Stimulated activated CD8-positive, alpha-beta memory T cell treated with anti-CD3 and anti-CD28 coated beads, Interleukin-12 subunit alpha, Interleukin-12 subunit beta, amount 100 ng/mL, for 24 hours (primary cell): ENCODE data around the gene CES2.
"Not testable (repeated sequence)": the region's sequence is repeated elsewhere in the genome, so short reads cannot be mapped to it uniquely, and the experiment has no call there.

Experiments used
- DNase-seq: peaks from one replicate; pipeline ENCODE4 v3.0.0-alpha.2; 2020; ENCODE audit errors: extremely low read depth

The CES2 gene

GRCh38 chr16:66934839-66935313 is 440 bp upstream of the CES2 start:
- not testable (repeated sequence) for DNase-seq

DNA sequence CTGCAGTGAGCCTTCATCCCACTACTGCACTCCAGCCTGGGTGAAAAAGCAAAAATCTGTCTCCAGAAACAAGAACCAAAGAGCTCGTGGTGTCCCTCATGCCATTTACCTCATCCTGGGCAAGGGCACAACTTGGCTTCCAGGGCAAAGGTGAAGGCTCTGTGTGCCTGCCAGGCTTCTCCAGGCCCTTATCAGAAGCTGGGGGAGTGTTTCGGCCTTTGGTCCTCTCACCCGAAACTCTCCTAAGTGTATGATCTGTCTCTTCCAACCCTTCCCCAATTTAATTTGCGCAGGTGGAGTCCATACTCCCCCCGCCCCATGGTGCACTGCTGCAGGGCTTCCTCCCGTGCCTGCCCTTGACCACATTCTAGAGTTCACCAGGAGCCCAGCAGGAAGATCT is 1.1 kb downstream of the CES2 start:
- DNase-seq = no peak

DNA sequence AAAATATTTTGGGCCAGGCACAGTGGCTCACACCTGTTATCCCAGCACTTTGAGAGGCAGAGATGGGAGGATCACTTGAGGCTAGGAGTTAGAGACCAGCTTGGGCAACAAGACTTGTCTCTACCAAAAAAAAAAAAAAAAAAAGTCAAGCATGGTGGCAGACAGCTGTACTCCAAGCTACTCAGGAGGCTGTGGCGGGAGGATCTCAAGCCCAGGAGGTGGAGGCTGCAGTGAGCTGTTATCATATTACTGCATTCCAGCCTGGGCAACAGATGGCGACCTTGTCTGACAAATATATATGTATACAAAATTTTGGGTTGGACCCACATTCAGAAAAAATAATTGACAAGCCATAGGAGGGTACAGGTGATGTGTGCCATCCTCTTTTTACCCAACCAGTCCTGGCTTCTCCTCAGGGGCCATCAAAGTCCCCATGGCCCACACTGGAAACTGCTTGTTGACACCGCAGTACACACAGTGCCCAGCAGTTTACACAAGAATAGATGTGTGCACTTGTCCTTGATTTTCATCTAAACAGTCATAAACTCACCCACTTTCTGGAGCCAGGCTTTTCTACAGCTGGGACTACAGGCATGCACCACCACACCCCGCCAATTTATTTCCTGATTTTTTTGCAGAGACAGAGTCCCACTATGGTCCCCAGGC is 1.7 kb downstream of the CES2 start:
- no peak for DNase-seq

GRCh38 chr16:66937725-66938337 is 2.5 kb downstream of the CES2 start:
- no peak for DNase-seq

- no peak for DNase-seq
These were observed 4.0 kb downstream of the CES2 start for GRCh38 chr16:66939366-66939765.

- DNase-seq = no peak
These were observed 4.9 kb downstream of the CES2 start for GRCh38 chr16:66940236-66940635.

GRCh38 chr16:66942981-66943380 is 7.7 kb downstream of the CES2 start:
- no peak for DNase-seq

- no peak for DNase-seq
These were observed 8.2 kb downstream of the CES2 start for GRCh38 chr16:66943426-66944053.

DNA sequence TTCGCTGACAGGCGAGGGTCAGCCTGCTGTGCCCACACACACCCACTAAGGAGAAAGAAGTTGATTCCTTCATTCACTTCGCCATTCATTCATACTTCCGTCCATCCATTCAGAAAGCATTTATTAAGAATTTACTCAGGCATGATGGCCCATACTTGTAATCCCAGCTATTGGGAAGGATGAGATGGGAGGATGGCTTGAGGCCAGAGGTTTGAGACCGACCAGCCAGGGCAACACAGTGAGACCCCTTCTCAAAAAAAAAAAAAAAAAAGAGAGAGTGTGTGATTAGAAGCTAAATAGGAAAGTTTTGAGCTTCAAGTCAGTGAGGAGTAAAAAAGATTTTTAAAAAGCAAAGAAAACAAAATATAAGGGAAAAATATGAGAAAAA is 8.7 kb downstream of the CES2 start:
- DNase-seq = no peak

GRCh38 chr16:66944971-66945370 is 9.7 kb downstream of the CES2 start:
- not testable (repeated sequence) for DNase-seq

DNA sequence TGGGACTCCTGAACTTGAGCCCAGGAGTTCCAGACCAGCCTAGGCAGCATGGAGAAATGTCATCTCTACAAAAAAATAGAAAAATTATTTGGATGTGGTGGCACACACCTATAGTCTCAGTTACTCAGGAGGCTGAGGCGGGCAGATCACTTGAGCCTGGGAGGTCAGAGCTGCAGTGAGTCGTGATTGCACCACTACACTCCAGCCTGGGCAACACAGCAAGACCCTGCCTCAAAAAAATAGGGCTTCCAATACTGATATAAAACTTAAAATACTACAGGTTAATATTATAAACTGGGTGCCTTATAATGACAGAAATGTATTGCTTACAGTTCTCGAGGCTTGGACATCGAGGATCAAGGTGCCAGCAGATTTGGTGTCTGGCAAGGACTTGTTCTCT is 10.6 kb downstream of the CES2 start:
- no peak for DNase-seq

DNA sequence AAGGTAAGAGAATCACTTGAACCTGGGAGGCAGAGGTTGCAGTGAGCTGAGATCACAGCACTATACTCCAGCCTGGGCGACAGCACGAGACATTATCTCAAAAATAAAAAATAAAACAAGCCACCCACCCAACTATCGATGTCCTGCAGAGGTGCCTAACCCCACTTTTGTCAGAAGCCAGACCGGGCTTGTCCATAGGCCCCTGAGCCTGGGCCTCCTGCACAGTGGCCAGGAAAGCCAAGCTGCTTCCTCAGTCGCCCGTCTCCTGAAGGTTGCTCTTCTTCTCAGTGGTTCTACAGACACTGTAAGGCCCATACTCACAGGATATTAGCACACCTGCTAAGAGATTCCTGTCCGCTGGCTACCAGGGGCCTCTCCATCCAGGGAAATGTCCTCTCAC is 11.2 kb downstream of the CES2 start:
- no peak for DNase-seq

DNA sequence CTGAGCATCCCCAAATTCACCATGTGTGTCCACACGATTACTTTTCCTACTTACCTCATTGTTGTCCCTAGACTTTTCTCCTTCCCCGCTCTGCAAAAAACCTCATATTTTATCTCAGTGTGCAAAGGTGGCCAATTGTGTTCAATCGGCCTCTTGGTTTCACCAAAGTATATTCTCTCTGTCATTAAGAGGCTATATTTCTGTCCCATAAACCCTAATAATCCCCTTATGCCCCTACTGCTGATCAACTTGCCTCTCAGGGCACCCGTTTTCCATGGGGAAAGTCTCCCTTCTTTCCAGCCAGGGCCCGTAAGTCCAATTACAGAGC is 11.6 kb downstream of the CES2 start:
- DNase-seq = no peak

DNA sequence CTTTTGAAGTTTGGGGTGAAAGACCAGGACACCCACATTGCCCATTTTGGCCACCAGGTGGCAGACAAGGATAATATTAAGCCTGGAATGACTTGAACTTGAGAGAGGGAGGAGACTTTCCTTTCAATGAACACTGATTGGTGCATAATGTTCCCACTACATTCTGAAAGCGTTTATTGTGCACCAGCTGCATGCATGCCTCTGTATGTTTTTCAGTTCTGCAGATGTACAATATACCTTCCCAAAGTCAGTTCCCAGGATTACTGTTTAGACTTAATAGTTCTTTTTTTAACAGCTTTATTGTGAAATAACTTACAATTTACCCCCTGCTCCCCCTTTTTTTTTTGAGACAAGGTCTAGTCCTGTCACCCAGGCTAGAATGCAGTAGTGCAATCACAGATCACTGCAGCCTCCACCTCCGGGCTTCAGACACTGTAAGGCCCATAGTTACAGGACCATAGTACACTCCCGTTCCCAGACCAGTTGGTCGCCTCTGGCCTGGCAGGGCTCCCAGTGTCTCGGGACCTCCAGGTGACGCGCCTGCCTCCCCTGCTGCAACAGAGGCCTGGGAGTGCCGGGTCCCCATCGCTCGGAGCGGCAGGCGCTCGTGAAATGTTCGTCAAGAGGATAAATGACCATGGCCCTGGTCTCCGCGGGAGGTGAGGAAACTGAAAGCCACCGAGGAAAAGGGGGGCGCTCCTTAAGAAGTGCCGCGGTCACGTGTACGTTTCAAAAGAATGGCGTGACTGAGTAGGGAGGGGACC is 12.2 kb downstream of the CES2 start:
- DNase-seq = peak; percentile 52

- no peak for DNase-seq
These were observed 13.0 kb downstream of the CES2 start for GRCh38 chr16:66948134-66948836.

DNA sequence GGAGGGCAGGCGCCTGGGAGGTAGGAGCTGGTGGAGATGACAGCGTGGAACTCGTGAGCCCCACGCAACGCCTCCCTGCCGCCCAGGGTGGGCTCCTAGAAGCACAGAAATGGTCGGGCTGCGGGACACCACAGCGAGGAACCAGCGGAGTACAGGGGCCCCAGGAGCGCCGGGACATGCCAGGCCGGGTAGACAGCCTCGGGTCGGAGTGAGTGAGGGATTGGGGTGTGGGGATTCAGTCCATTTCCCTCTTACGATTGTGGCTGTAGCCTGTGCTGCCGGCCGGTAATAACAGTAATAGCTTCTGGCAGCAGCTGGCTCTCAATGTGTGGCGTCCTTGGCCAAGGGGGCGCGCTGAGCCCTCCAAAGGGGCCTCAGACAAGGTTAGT is 13.5 kb downstream of the CES2 start:
- DNase-seq = no peak

DNA sequence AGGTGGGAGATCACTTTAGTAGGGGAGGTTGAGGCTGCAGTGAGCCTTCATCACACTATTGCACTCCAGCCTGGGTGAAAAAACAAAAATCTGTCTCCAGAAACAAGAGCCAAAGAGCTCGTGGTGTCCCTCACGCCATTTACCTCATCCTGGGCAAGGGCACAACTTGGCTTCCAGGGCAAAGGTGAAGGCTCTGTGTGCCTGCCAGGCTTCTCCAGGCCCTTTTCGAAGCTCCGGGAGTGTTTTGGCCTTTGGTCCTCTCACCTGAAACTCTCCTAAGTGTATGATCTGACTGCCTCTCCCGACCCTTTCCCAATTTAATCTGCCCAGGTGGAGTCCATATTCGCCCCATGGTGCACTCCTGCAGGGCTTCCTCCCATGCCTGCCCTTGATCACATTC is 14.2 kb downstream of the CES2 start:
- no peak for DNase-seq

GRCh38 chr16:66950437-66950836 is 15.1 kb downstream of the CES2 start:
- no peak for DNase-seq

DNA sequence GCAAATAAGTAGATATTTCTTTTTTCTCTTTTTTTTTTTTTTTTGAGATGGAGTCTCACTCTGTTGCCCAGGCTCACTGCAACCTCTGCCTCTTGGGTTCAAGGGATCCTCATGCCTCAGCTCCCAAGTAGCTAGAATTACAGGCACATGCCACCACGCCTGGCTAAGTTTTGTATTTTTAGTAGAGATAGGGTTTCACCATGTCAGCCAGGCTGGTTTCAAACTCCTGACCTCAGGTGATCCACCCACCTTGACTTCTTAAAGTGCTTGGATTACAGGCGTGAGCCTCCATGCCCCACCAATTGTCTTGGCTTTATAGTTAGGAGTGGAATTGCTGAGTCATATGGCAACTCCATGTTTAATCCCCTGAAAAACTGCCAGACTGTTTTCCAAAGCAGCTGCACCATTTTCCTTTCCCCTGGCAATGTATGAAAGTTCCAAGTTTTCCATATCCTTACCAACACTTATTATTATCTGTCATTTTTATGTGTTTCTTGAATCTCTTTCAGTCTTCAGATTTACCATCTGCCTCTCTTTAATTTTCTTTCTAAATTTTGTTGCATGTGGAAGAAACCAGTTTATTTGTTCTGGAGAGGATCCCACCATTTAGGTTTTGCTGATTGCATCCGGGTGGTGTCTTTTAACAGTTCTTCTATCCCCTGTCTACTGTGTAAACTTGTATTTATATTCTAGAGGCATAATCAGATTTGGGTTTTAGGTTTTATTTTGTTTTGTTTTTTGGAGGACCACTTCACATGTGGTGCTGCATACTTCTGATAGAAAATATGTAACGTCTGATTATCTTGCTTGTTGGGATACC is 15.9 kb downstream of the CES2 start:
- DNase-seq = no peak

DNA sequence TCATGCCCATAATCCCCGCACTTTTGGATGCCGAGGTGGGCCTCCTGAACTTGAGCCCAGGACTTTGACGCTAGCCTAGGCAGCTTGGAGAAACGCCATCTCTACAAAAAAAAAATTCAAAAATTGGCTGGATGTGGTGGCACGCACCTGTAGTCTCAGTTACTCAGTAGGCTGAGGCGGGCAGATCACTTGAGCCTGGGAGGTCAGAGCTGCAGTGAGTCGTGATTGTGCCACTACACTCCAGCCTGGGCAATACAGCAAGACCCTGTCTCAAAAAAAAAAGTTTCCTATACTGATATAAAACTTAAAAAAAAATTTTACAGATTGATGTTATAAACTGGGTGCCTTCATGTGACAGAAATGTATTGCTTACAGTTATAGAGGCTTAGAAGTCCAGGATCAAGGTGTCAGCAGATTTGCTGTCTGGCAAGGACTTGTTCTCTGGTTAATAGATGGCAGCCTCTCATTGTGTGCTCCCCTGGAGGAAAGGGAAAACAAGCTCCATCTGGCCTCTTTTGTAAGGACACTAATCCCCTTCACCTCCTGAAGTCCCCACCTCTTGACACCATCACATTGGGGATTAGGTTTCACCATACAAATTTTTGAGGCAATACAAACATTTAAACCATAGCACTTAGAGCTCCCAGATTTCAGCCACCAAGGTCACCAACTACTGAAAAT is 17.3 kb downstream of the CES2 start:
- no peak for DNase-seq
